ENCODE data around the gene EPHA1. TPM values are rescaled to one million over a fixed set of nuclear protein-coding genes. Genes with fewer than 3 reads are reported as not detected.
"Not testable (repeated sequence)": the region's sequence is repeated elsewhere in the genome, so short reads cannot be mapped to it uniquely, and the experiment has no call there.

The EPHA1 gene
- polyA plus RNA-seq, 1 of the 3 experiments (the other 2 are of a cell fraction) = 0.49 TPM

- peaks cover 0 to 12% of the 10 kb centered on the region in 2 experiments; a peak in 2 of 4 replicates for H3K4me1 ChIP-seq (ENCODE audit: control insufficient read depth in 1 of 2, insufficient read depth in 2 of 2, low read depth in 1 of 2, low read length in 1 of 2)
- no peak overlapping the region for H3K4me3 ChIP-seq (ENCODE audit: low read depth in 2 of 2, low read length in 1 of 2)
- CTCF ChIA-PET = interaction anchor here (0.6 to 5.8 kb wide), 27 partner anchors 9 to 225 kb away, joined by 3 to 125 read pairs (median 5); partner anchors contain the start of genes GSTK1 and ZYX
- 49% methylated on average over 8 of the region's 8 CpGs for WGBS (ENCODE audit: low lambda C conversion rate)
- TF ChIP-seq USF2 (IDR thresholded peaks at IDR 0.05; ENCODE audit: borderline replicate concordance, low read depth, low read length) (no peak), EP300 (IDR thresholded peaks at IDR 0.05; ENCODE audit: borderline replicate concordance in 1 of 2, low read depth in 1 of 2, low read length in 1 of 2) (peak in 1 of 2 experiments; percentile 22; a peak in 1 of 4 replicates), JUND (IDR thresholded peaks at IDR 0.05) (peak; percentile 46), FOSL2 (IDR thresholded peaks at IDR 0.05; ENCODE audit: borderline replicate concordance, low read depth) (peak; percentile 78; the same call in 1 of the 2 replicates), PBX3 (IDR thresholded peaks at IDR 0.05) (no peak), TCF12 (IDR thresholded peaks at IDR 0.05) (peak; percentile 51), USF1 (IDR thresholded peaks at IDR 0.05; ENCODE audit: borderline replicate concordance, low read depth) (peak; percentile 16; the same call in 1 of the 2 replicates), MAX (IDR thresholded peaks at IDR 0.05; ENCODE audit: low read depth) (peak; percentile 5; the same call in 1 of the 2 replicates), POLR2AphosphoS5 (IDR thresholded peaks at IDR 0.05; ENCODE audit: low read depth, low read length) (no peak; the same call in 1 of the 2 replicates), GABPA (IDR thresholded peaks at IDR 0.05; ENCODE audit: low read depth) (no peak)
- H3K27me3 ChIP-seq (ENCODE audit: insufficient read depth) = no peaks in the 10 kb centered on the region
- no peaks in the 10 kb centered on the region for H3K79me2 ChIP-seq (ENCODE audit: insufficient read depth)
- peak overlapping the region; percentile 2; the same call in 1 of the 2 replicates for H2AFZ ChIP-seq (ENCODE audit: low read depth)
- no peak for DNase-seq
- POLR2A ChIA-PET = no interaction called here
- H3K4me2 ChIP-seq = peak overlapping the region; percentile 32
- peak overlapping the region; percentile 53 to 76; a peak in 3 of 4 replicates for H3K27ac ChIP-seq (ENCODE audit: low read depth in 2 of 2, low read length in 1 of 2)
- peaks cover 9% of the 10 kb centered on the region for H3F3A ChIP-seq (replicated peaks; ENCODE audit: insufficient read depth)
- H3K9me2 ChIP-seq = no peaks in the 10 kb centered on the region
- no peaks in the 10 kb centered on the region for H4K20me1 ChIP-seq (ENCODE audit: insufficient read depth)
- peak overlapping the region; percentile 7; the same call in 1 of the 2 replicates for H3K9ac ChIP-seq
- no peaks in the 10 kb centered on the region for H3K9me3 ChIP-seq
- no peaks in the 10 kb centered on the region for H3K36me3 ChIP-seq (replicated peaks in 1 of 2; ENCODE audit: control insufficient read depth in 1 of 2, insufficient read depth in 2 of 2, low read length in 1 of 2)
These were observed 7.2 kb upstream of the EPHA1 start for GRCh38 chr7:143415742-143416397.

- Histone ChIP-seq H3K27ac (ENCODE audit: low read depth in 2 of 2, low read length in 1 of 2) (peak overlapping the region in 1 of 2 experiments; percentile 76; a peak in 3 of 4 replicates), H3K4me2 (peak overlapping the region; percentile 32)
- WGBS (ENCODE audit: low lambda C conversion rate) = 60% methylated on average over 7 of the region's 7 CpGs
These were observed 6.6 kb upstream of the EPHA1 start for GRCh38 chr7:143415209-143415608.

More at GRCh38 chr7:143415209-143415608, 6.6 kb upstream of the EPHA1 start:
- H3K79me2 ChIP-seq (ENCODE audit: insufficient read depth); H3K9ac ChIP-seq; POLR2A ChIA-PET; H3K4me3 ChIP-seq (ENCODE audit: low read depth in 2 of 2, low read length in 1 of 2); H3K9me2 ChIP-seq; DNase-seq; H3K9me3 ChIP-seq; H3K36me3 ChIP-seq (replicated peaks in 1 of 2; ENCODE audit: control insufficient read depth in 1 of 2, insufficient read depth in 2 of 2, low read length in 1 of 2); H4K20me1 ChIP-seq (ENCODE audit: insufficient read depth); H3K27me3 ChIP-seq (ENCODE audit: insufficient read depth); H3F3A ChIP-seq (replicated peaks; ENCODE audit: insufficient read depth): not testable (repeated sequence)
- peak overlapping the region; percentile 2; the same call in 1 of the 2 replicates for H2AFZ ChIP-seq (ENCODE audit: low read depth)
- peak; percentile 51; the same call in 1 of the 2 replicates for TF ChIP-seq MAX (IDR thresholded peaks at IDR 0.05; ENCODE audit: low read depth)
- CTCF ChIA-PET = interaction anchor here (0.6 to 5.8 kb wide), 11 partner anchors 9 to 200 kb away, joined by 3 to 125 read pairs (median 7); partner anchors contain the start of gene ZYX
- peaks cover 0 to 18% of the 10 kb centered on the region in 2 experiments; a peak in 2 of 4 replicates for H3K4me1 ChIP-seq (ENCODE audit: control insufficient read depth in 1 of 2, insufficient read depth in 2 of 2, low read depth in 1 of 2, low read length in 1 of 2)
